Aorta (tissue), 5 donors: ENCODE results near the gene CCDC43. TPM values are rescaled to one million over a fixed set of nuclear protein-coding genes. Genes with fewer than 3 reads are reported as not detected.
A peak's percentile ranks its signal among the peaks of the same experiment; 100 is the strongest.
"Not testable (repeated sequence)": the region's sequence is repeated elsewhere in the genome, so short reads cannot be mapped to it uniquely, and the experiment has no call there.

Source experiments
- ATAC-seq: fragments of 200-7000 bp; cut with Tn5 transposase; one replicate; pipeline ENCODE4 v1.9.1; 2022; ENCODE audit warnings: moderate library complexity; ENCODE audit not compliant: low FRiP score
- DNase-seq, 2 donors: peaks; one replicate each; pipeline ENCODE4 v3.0.0-alpha.2; 2020
- H3K27ac ChIP-seq, 2 donors: one replicate each; pipeline ENCODE4 v1.5.1; 2013; ENCODE audit warnings: low read length in 2 of 2, mild to moderate bottlenecking in 2 of 2, moderate library complexity in 2 of 2, control low read depth in 1 of 2, inconsistent platforms in 1 of 2, low read depth in 1 of 2
- H3K27me3 ChIP-seq, 2 donors: one replicate each; pipeline ENCODE4 v1.6.1; 2013; ENCODE audit warnings: control low read depth in 1 of 2, low read length in 1 of 2, mild to moderate bottlenecking in 1 of 2, moderate library complexity in 1 of 2; ENCODE audit not compliant: insufficient read depth in 2 of 2, control insufficient read depth in 1 of 2
- H3K36me3 ChIP-seq, 2 donors: one replicate each; pipeline ENCODE4 v1.6.1; 2013; ENCODE audit warnings: control low read depth in 1 of 2, low read length in 1 of 2, mild to moderate bottlenecking in 1 of 2; ENCODE audit not compliant: insufficient read depth in 2 of 2, control insufficient read depth in 1 of 2
- H3K4me1 ChIP-seq, 2 donors: one replicate each; pipeline ENCODE4 v1.6.1; 2013; ENCODE audit warnings: low read length in 2 of 2, control low read depth in 1 of 2, mild to moderate bottlenecking in 1 of 2, moderate library complexity in 1 of 2; ENCODE audit not compliant: insufficient read depth in 2 of 2, control insufficient read depth in 1 of 2
- H3K4me3 ChIP-seq, 2 donors: one replicate each; pipeline ENCODE4 v1.5.1; 2013; ENCODE audit warnings: low read length in 2 of 2, control low read depth in 1 of 2, mild to moderate bottlenecking in 1 of 2
- H3K9me3 ChIP-seq: one replicate; pipeline ENCODE4 v1.6.1; 2013; ENCODE audit warnings: mild to moderate bottlenecking, low read length; ENCODE audit not compliant: control insufficient read depth
- WGBS, 2 donors: extraction: QIAGEN DNeasy Blood & Tissue Kit; methylation state at CpG; one replicate each; pipeline ENCODE4 v1.1.7; 2013; 5-methylcytosine and 5-hydroxymethylcytosine counted together
- intact Hi-C, 2 donors: fragments of 100-400 bp; cut with DNase I; formaldehyde crosslinking; loops; one replicate each; pipeline versions ENCODE4 v1.14.2 to v1.15.0; 2022
- polyA plus RNA-seq, 2 donors: library from polyadenylated mRNA; stranded (reverse); fragments of 200-250 nt; gene quantifications; one replicate each; pipeline ENCODE4 v1.2.3, GENCODE V29; 2013
- total RNA-seq, 2 donors: library from RNA; stranded (reverse); fragmentation: NEBNext Ultra II Directional; extraction: Animal tissue kit (Norgen Biotek cat#: 25700); gene quantifications; one replicate each; pipeline ENCODE4 v1.2.1, GENCODE V29; 2021
- donor health status: healthy with polysubstance abuse.
- donor health status: Bipolar disorder and iron deficiency.
- donor health status: DM: no; HTN: no; CAD: no.
- donor health status: DM: no; HTN: no; CAD: no.
- donor health status: DM: yes; HTN: yes; CAD: no.

CCDC43 gene
- total and polyA plus RNA-seq, 4 donors, result 9.6 to 16.1 (median 14.0) TPM

- Histone ChIP-seq H3K9me3 (no peaks in the 10 kb centered on the region), H3K4me1 (no peaks in the 10 kb centered on the region), H3K36me3 (no peaks in the 10 kb centered on the region), H3K4me3 (peak within 1 kb of the TSS; percentile 78 to 89), H3K27ac (peak within 1 kb of the TSS in 1 of 2 donors; percentile 39), H3K27me3 (no peaks in the 10 kb centered on the region)
- peak; percentile 84 to 86 for DNase-seq
- intact Hi-C loops, result no loop called here
- 0 to 1% methylated on average over 52 of the region's 52 CpGs for WGBS, 2 donors
- peak; percentile 94 for ATAC-seq
These were observed 19.1 kb upstream of the CCDC43 start, which contains the start of gene DBF4B for GRCh38 chr17:44708401-44709263. Gene DBF4B, plus strand, starts transcription at chr17:44708665. Its CDS starts 156 bp downstream, at chr17:44708821.

GRCh38 chr17:44707755-44708400, 18.3 kb upstream of the CCDC43 start:
- 26 to 28% methylated on average over 4 of the region's 4 CpGs for WGBS, 2 donors
- Histone ChIP-seq H3K27me3 (no peaks in the 10 kb centered on the region), H3K4me3 (peak overlapping the region; percentile 78 to 89), H3K4me1 (no peaks in the 10 kb centered on the region), H3K36me3 (no peaks in the 10 kb centered on the region), H3K27ac (no peak overlapping the region), H3K9me3 (no peaks in the 10 kb centered on the region)
- no peak for ATAC-seq
- intact Hi-C loops, result no loop called here
- no peak for DNase-seq

DNA sequence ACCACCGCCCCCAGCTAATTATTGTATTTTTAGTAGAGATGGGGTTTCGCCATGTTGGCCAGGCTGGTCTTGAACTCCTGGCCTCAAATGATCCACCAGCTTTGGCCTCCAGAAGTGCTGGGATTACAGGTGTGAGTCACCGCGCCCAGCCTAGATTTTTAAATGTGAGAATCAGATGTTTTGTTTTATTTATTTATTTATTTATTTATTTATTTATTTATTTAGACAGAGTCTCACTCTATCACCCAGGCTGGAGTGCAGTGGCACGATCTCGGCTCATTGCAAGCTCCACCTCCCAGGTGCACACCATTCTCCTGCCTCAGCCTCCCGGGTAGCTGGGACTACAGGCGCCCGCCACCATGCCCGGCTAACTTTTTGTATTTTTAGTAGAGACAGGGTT, 10.7 kb upstream of the CCDC43 start:
- intact Hi-C loops, H3K36me3 ChIP-seq, H3K9me3 ChIP-seq, H3K27ac ChIP-seq, H3K4me1 ChIP-seq, ATAC-seq, H3K27me3 ChIP-seq, DNase-seq, H3K4me3 ChIP-seq: not testable (repeated sequence)
- WGBS, 2 donors, result 80 to 88% methylated on average over 10 of the region's 10 CpGs

DNA sequence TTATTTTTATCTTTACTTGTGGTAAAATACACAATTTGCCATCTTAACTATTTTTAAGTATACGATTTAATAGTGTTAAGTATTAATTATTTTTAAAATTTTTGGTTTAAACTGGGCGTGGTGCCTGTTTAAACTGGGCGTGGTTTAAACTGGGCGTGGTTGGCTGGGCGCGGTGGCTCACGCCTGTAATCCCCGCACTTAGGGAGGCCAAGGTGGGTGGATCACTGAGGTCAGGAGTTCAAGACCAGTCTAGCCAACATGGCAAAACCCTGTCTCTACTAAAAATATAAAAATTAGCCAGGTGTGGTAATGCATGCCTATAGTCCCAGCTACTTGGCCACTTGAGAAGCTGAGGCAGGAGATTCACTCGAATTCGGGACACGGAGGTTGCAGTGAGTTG, 4.0 kb upstream of the CCDC43 start:
- Histone ChIP-seq H3K27me3 (no peaks in the 10 kb centered on the region), H3K4me1 (no peaks in the 10 kb centered on the region), H3K4me3 (no peak overlapping the region), H3K9me3 (no peaks in the 10 kb centered on the region), H3K27ac (no peak overlapping the region), H3K36me3 (no peaks in the 10 kb centered on the region)
- intact Hi-C loops, result no loop called here
- DNase-seq (no peak), ATAC-seq (no peak)
- 76 to 79% methylated on average over 11 of the region's 11 CpGs for WGBS, 2 donors

- intact Hi-C loops, H3K4me1 ChIP-seq, ATAC-seq, H3K36me3 ChIP-seq, H3K4me3 ChIP-seq, DNase-seq, H3K27me3 ChIP-seq, H3K9me3 ChIP-seq, H3K27ac ChIP-seq: not testable (repeated sequence)
- 84 to 86% methylated on average over 21 of the region's 21 CpGs for WGBS, 2 donors
These were observed 1.2 kb upstream of the CCDC43 start for GRCh38 chr17:44690746-44691306.

DNA sequence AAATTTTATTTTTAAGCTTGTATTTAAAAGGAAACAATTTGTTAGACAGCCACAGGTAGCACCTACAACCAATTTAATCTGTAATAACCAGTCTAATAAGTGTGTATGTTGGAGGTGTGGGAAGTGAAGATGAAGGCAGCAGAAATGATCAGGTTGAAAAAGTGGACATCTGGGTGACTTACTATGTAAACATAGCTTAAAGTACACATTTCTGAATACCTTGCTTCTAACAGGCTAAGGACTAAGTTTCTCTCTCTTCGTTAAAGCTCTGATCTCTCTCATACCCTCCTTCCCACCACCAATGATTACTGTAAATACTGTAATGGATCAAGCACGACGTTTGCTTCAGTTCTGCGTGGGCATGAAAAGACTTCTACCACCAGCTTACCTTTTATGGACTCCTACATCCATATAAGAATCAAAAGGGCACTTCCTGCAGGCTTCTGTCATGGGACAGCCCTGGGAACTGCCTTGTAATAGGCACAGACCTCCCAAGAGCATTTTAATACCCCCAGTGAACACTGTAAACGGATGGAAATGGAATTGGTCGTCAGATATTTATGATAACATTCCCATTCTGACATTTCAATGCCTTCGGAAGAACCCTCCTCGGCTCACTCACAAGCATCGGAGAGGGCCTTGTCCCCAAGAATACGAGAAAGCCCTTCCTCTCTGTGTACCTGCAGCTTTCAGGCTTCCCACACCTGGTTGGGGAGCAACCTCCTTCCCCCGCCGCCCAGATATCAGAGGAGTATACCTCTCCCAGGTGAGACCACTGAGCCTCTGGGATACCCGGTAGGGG, 700 bp downstream of the CCDC43 start:
- ATAC-seq, result no peak
- Histone ChIP-seq H3K4me3 (peak overlapping the region; percentile 72 to 83), H3K27me3 (no peaks in the 10 kb centered on the region), H3K36me3 (no peaks in the 10 kb centered on the region), H3K4me1 (no peaks in the 10 kb centered on the region), H3K27ac (peak overlapping the region in 1 of 2 donors; percentile 18), H3K9me3 (no peaks in the 10 kb centered on the region)
- WGBS, 2 donors, result 2% methylated on average over 13 of the region's 13 CpGs
- intact Hi-C loops, result no loop called here
- DNase-seq, result no peak

DNA sequence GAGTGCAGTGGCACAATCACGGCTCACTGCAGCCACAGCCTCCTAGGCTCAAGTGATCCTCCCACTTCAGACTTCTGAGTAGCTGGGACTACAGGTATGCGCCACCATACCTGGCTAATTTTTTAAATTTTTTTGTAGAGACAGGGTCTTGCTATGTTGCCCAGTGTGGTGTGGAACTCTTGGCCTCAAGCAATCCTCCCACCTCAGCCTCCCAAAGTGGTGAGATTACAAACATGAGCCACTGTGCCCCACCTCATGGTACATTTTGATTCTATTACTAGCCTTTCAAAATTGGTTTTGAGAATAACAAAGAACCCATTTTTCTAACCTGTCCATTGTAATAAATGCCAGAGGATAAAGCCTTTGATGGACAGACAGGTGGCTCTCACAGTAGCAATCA, 1.4 kb downstream of the CCDC43 start:
- no peak overlapping the region for H3K4me3 ChIP-seq
- DNase-seq (no peak), ATAC-seq (no peak)
- H3K36me3 ChIP-seq, result no peaks in the 10 kb centered on the region
- H3K27me3 ChIP-seq, result no peaks in the 10 kb centered on the region
- no peaks in the 10 kb centered on the region for H3K9me3 ChIP-seq
- H3K27ac ChIP-seq, result no peak overlapping the region
- H3K4me1 ChIP-seq, result no peaks in the 10 kb centered on the region
- WGBS, 2 donors, result 77 to 83% methylated on average over 2 of the region's 2 CpGs
- intact Hi-C loops, result no loop called here

DNA sequence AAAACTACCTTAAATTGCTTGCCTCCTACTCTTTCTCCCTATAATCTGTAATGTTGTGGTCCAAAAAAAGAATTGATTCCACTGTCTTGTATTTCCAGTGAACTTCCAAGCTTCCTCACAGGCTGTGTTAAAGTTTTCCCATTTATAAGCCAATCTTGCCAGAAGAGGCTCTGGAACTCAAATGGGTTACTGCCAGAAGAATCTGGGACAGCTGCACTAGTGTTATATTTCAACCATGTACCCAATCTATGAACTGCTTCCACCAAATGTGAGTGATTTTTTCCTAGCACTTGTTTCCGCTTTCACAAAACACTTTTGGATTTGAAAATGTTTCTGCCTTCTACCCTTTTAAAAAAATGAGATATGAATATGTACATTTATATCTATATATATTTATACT, 1.8 kb downstream of the CCDC43 start:
- intact Hi-C loops, result no loop called here
- Histone ChIP-seq H3K9me3 (no peaks in the 10 kb centered on the region), H3K4me3 (no peak overlapping the region), H3K36me3 (no peaks in the 10 kb centered on the region), H3K27ac (no peak overlapping the region), H3K27me3 (no peaks in the 10 kb centered on the region), H3K4me1 (no peaks in the 10 kb centered on the region)
- WGBS, 2 donors, result 82 to 87% methylated on average over 1 of the region's 1 CpG
- ATAC-seq, result no peak
- no peak for DNase-seq
